Upper lobe of left lung (tissue), 6 donors: ENCODE results near the gene MKNK2. TPM values are rescaled to one million over a fixed set of nuclear protein-coding genes. Genes with fewer than 3 reads are reported as not detected.
A peak's percentile ranks its signal among the peaks of the same experiment; 100 is the strongest.

Experiments used
- ATAC-seq, 2 donors: fragments of 200-7000 bp; cut with Tn5 transposase; one replicate each; pipeline ENCODE4 v1.9.1; 2022; ENCODE audit warnings: mild to moderate bottlenecking in 2 of 2, moderate library complexity in 2 of 2; ENCODE audit not compliant: low FRiP score in 2 of 2
- DNase-seq, 2 donors: peaks; one replicate each; pipeline ENCODE4 v3.0.0-alpha.2; 2019 to 2020
- H3K27ac ChIP-seq, 4 donors: fragments of 200-600 bp; sonication (generic); one replicate each; pipeline ENCODE4 v1.5.1; 2016 to 2019
- H3K27me3 ChIP-seq, 4 donors: fragments of 200-600 bp; sonication (generic); one replicate each; pipeline ENCODE4 v1.5.1; 2017 to 2019
- H3K36me3 ChIP-seq, 4 donors: fragments of 200-600 bp; sonication (generic); one replicate each; pipeline ENCODE4 v1.5.1; 2016 to 2019
- H3K4me1 ChIP-seq, 4 donors: fragments of 200-600 bp; sonication (generic); one replicate each; pipeline ENCODE4 v1.5.1; 2018 to 2019
- H3K4me3 ChIP-seq, 4 donors: fragments of 200-600 bp; sonication (generic); one replicate each; pipeline ENCODE4 v1.5.1; 2017 to 2019; ENCODE audit warnings: mild to moderate bottlenecking in 2 of 4, moderate library complexity in 1 of 4
- H3K9me3 ChIP-seq, 4 donors: fragments of 200-600 bp; sonication (generic); one replicate each; pipeline ENCODE4 v1.5.1; 2018 to 2019
- CTCF ChIP-seq, 6 experiments: fragments of 450-650 bp in 4 of 6; fragments of 200-600 bp in 2 of 6; sonication (generic) in 2 of 6; IDR thresholded peaks; one replicate each; pipeline ENCODE4 v1.5.1; 2016 to 2019; ENCODE audit warnings: antibody characterized with exemption in 6 of 6
- EP300 ChIP-seq, 4 donors: sonication (generic); formaldehyde crosslinking; IDR thresholded peaks; one replicate each; pipeline ENCODE4 v1.5.1; 2017; ENCODE audit warnings: antibody characterized with exemption in 4 of 4, control low read depth in 2 of 4
- POLR2A ChIP-seq, 4 donors: fragments of 450-650 bp; IDR thresholded peaks; one replicate each; pipeline ENCODE4 v1.5.1; 2016 to 2017; ENCODE audit warnings: antibody characterized with exemption in 4 of 4, mild to moderate bottlenecking in 2 of 4
- POLR2AphosphoS5 ChIP-seq, 2 donors: sonication (generic); formaldehyde crosslinking; IDR thresholded peaks; one replicate each; pipeline ENCODE4 v1.5.1; 2017; ENCODE audit warnings: antibody characterized with exemption in 2 of 2
- WGBS, 2 donors: methylation state at CpG; one replicate each; pipeline ENCODE4 v1.1.5; 2017 to 2018; 5-methylcytosine and 5-hydroxymethylcytosine counted together
- total RNA-seq, 6 donors: library from RNA; depleted of rRNA in 4 of 6; stranded (reverse); fragments of >200 nt in 4 of 6; gene quantifications; one replicate each; pipeline versions ENCODE4 v1.1.0 to v1.2.1, GENCODE V29; 2016 to 2021
- donor health status: DM: no; HTN: no; CAD: no; lungs with moderate emphysema.
- donor health status: DM: no; HTN: yes; CAD: no; lungs with severe emphysema.

The MKNK2 gene
- total RNA-seq, 6 donors from 2014 or later = 200 to 397 (median 264) TPM

GRCh38 chr19:1999856-2000515 is 51.1 kb downstream of the MKNK2 start:
- H3K27ac ChIP-seq = no peak overlapping the region
- H3K4me1 ChIP-seq = no peaks in the 10 kb centered on the region
- no peak for TF ChIP-seq POLR2AphosphoS5 (IDR thresholded peaks at IDR 0.05)
- TF ChIP-seq CTCF (IDR thresholded peaks at IDR 0.05) = no peak
- no peak for TF ChIP-seq POLR2A (IDR thresholded peaks at IDR 0.05)
- no peak for TF ChIP-seq EP300 (IDR thresholded peaks at IDR 0.05)
- no peaks in the 10 kb centered on the region for H3K9me3 ChIP-seq
- ATAC-seq (peak in 1 of 2 donors; percentile 23), DNase-seq (peak in 1 of 2 donors; percentile 67)
- WGBS, 2 donors = 90 to 91% methylated on average over 15 to 26 of the region's 26 CpGs
- peaks cover 0 to 49% (median 24%) of the 10 kb centered on the region in 4 donors for H3K36me3 ChIP-seq
- H3K27me3 ChIP-seq = no peaks in the 10 kb centered on the region
- H3K4me3 ChIP-seq = no peak overlapping the region

- Histone ChIP-seq H3K36me3 (peaks cover 0 to 49% (median 24%) of the 10 kb centered on the region in 4 donors), H3K27me3 (no peaks in the 10 kb centered on the region), H3K4me3 (no peak overlapping the region), H3K27ac (no peak overlapping the region), H3K4me1 (no peaks in the 10 kb centered on the region), H3K9me3 (no peaks in the 10 kb centered on the region)
- ATAC-seq (peak in 1 of 2 donors; percentile 48), DNase-seq (peak in 1 of 2 donors; percentile 62)
- TF ChIP-seq POLR2AphosphoS5 (IDR thresholded peaks at IDR 0.05) (no peak), CTCF (IDR thresholded peaks at IDR 0.05) (no peak)
- 93 to 94% methylated on average over 49 to 52 of the region's 52 CpGs for WGBS, 2 donors
Observed at GRCh38 chr19:1998712-1999708, 52.0 kb downstream of the MKNK2 start.

- TF ChIP-seq CTCF (IDR thresholded peaks at IDR 0.05) = no peak
- no peak for TF ChIP-seq POLR2A (IDR thresholded peaks at IDR 0.05)
- TF ChIP-seq EP300 (IDR thresholded peaks at IDR 0.05) = no peak
- TF ChIP-seq POLR2AphosphoS5 (IDR thresholded peaks at IDR 0.05) = no peak
- H3K4me3 ChIP-seq = no peak overlapping the region
- DNase-seq (peak in 1 of 2 donors; percentile 80), ATAC-seq (no peak)
- H3K9me3 ChIP-seq = no peaks in the 10 kb centered on the region
- H3K36me3 ChIP-seq = peaks cover 0 to 52% (median 27%) of the 10 kb centered on the region in 4 donors
- H3K27me3 ChIP-seq = no peaks in the 10 kb centered on the region
- no peaks in the 10 kb centered on the region for H3K4me1 ChIP-seq
- H3K27ac ChIP-seq = no peak overlapping the region
- 94 to 96% methylated on average over 19 to 28 of the region's 31 CpGs for WGBS, 2 donors
Observed at GRCh38 chr19:1997353-1998233, 53.5 kb downstream of the MKNK2 start.

DNA sequence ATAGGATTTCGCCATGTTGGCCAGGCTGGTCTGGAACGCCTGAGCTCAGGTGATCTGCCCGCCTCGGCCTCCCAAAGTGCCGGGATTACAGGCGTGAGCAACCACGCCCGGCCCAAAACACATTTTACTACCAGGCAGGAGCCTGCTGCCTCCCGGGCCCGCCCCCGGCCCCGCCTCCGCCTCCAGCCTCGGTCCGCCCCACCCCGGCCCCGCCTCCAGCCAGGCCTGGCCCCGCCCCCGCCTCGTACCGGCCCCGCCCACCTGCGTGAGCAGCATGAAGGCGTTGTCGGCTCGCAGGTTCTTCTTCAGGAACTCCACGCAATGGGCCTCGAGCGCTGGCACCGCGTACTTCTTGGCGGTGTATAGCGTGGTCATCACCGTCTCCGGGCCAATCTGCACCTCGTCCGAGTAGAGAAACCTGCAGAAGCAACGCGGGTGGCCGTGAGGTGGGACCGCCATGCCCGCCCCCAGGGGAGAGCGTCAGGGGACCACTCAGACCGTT is 58.2 kb downstream of the MKNK2 start:
- H3K4me1 ChIP-seq = no peaks in the 10 kb centered on the region
- no peak overlapping the region for H3K4me3 ChIP-seq
- 93 to 94% methylated on average over 29 to 30 of the region's 44 CpGs for WGBS, 2 donors
- ATAC-seq (peak in 1 of 2 donors; percentile 35), DNase-seq (peak in 1 of 2 donors; percentile 83)
- H3K27me3 ChIP-seq = no peaks in the 10 kb centered on the region
- H3K27ac ChIP-seq = no peak overlapping the region
- peaks cover 11 to 68% (median 40%) of the 10 kb centered on the region in 4 donors for H3K36me3 ChIP-seq
- no peak for TF ChIP-seq POLR2AphosphoS5 (IDR thresholded peaks at IDR 0.05)
- TF ChIP-seq EP300 (IDR thresholded peaks at IDR 0.05) = no peak
- no peak for TF ChIP-seq CTCF (IDR thresholded peaks at IDR 0.05)
- H3K9me3 ChIP-seq = no peaks in the 10 kb centered on the region
